Adipose tissue (tissue), 3 donors: Measurements from ENCODE around the gene CLCNKA. TPM values are rescaled to one million over a fixed set of nuclear protein-coding genes. Genes with fewer than 3 reads are reported as not detected.
"Not testable (repeated sequence)": the region's sequence is repeated elsewhere in the genome, so short reads cannot be mapped to it uniquely, and the experiment has no call there.

Experiments
- H3K27ac ChIP-seq: one replicate; pipeline ENCODE4 v1.5.1; 2013; ENCODE audit warnings: low read depth, low read length
- WGBS, 3 donors: extraction: QIAGEN DNeasy Blood & Tissue Kit; methylation state at CpG; one replicate each; pipeline ENCODE4 v1.1.7; 2013; 5-methylcytosine and 5-hydroxymethylcytosine counted together
- polyA plus RNA-seq, 3 donors: library from polyadenylated mRNA; stranded (reverse); fragments of 200-250 nt; gene quantifications; one replicate each; pipeline ENCODE4 v1.2.3, GENCODE V29; 2013
- donor health status: healthy with polysubstance abuse.
- donor health status: Bipolar disorder and iron deficiency.
- donor health status: healthy.

Gene CLCNKA
- polyA plus RNA-seq, 3 donors = 0.22 to 2.4 (median 0.79) TPM

GRCh38 chr1:16053781-16054502 is 32.1 kb downstream of the CLCNKA start:
- 65 to 77% (median 77%) methylated on average over 7 to 8 of the region's 8 CpGs for WGBS, 3 donors
- no peak overlapping the region for H3K27ac ChIP-seq

GRCh38 chr1:16054598-16055540 is 33.0 kb downstream of the CLCNKA start:
- 82 to 87% (median 85%) methylated on average over 7 of the region's 7 CpGs for WGBS, 3 donors
- H3K27ac ChIP-seq = no peak overlapping the region

GRCh38 chr1:16055613-16056520 is 34.0 kb downstream of the CLCNKA start:
- H3K27ac ChIP-seq = no peak overlapping the region
- 32 to 39% (median 37%) methylated on average over 18 of the region's 18 CpGs for WGBS, 3 donors

GRCh38 chr1:16056521-16056912 is 34.7 kb downstream of the CLCNKA start:
- WGBS, 3 donors = 67 to 82% (median 73%) methylated on average over 1 to 3 of the region's 4 CpGs

GRCh38 chr1:16057314-16057915 is 35.6 kb downstream of the CLCNKA start:
- WGBS, 3 donors = 47 to 83% (median 68%) methylated on average over 7 of the region's 7 CpGs
- H3K27ac ChIP-seq = not testable (repeated sequence)

More at GRCh38 chr1:16056521-16056912, 34.7 kb downstream of the CLCNKA start:
- H3K27ac ChIP-seq = not testable (repeated sequence)

- 62 to 72% (median 71%) methylated on average over 7 to 17 of the region's 20 CpGs for WGBS, 3 donors
- not testable (repeated sequence) for H3K27ac ChIP-seq
These were observed 36.7 kb downstream of the CLCNKA start for GRCh38 chr1:16058394-16059120.

- WGBS, 3 donors = 74 to 97% (median 84%) methylated on average over 3 of the region's 3 CpGs
- H3K27ac ChIP-seq = no peak overlapping the region
These were observed 39.4 kb downstream of the CLCNKA start for GRCh38 chr1:16061266-16061665.

- WGBS, 3 donors = 76 to 86% (median 80%) methylated on average over 16 to 18 of the region's 18 CpGs
- not testable (repeated sequence) for H3K27ac ChIP-seq
These were observed 40.3 kb downstream of the CLCNKA start for GRCh38 chr1:16061989-16062686.

GRCh38 chr1:16062687-16063075 is 40.8 kb downstream of the CLCNKA start:
- H3K27ac ChIP-seq = not testable (repeated sequence)
- 90 to 93% (median 90%) methylated on average over 9 of the region's 9 CpGs for WGBS, 3 donors

- H3K27ac ChIP-seq = no peak overlapping the region
- WGBS, 3 donors = 90 to 95% (median 92%) methylated on average over 15 of the region's 15 CpGs
These were observed 41.5 kb downstream of the CLCNKA start for GRCh38 chr1:16063226-16063829.

- WGBS, 3 donors = 42 to 60% (median 51%) methylated on average over 9 of the region's 9 CpGs
- no peak overlapping the region for H3K27ac ChIP-seq
These were observed 42.1 kb downstream of the CLCNKA start for GRCh38 chr1:16063921-16064320.

GRCh38 chr1:16064536-16065268 is 42.9 kb downstream of the CLCNKA start:
- WGBS, 3 donors = 34 to 59% (median 34%) methylated on average over 13 of the region's 13 CpGs
- no peak overlapping the region for H3K27ac ChIP-seq

GRCh38 chr1:16065269-16065576 is 43.4 kb downstream of the CLCNKA start:
- H3K27ac ChIP-seq = no peak overlapping the region
- 70 to 87% (median 82%) methylated on average over 8 of the region's 8 CpGs for WGBS, 3 donors

GRCh38 chr1:16066245-16066644 is 44.4 kb downstream of the CLCNKA start:
- H3K27ac ChIP-seq = no peak overlapping the region
- WGBS, 3 donors = 82 to 91% (median 89%) methylated on average over 4 of the region's 4 CpGs

- 14 to 77% (median 67%) methylated on average over 6 of the region's 6 CpGs for WGBS, 3 donors
- H3K27ac ChIP-seq = no peak overlapping the region
These were observed 45.4 kb downstream of the CLCNKA start for GRCh38 chr1:16067127-16067768.

GRCh38 chr1:16067933-16068332 is 46.1 kb downstream of the CLCNKA start:
- 55 to 82% (median 69%) methylated on average over 13 of the region's 13 CpGs for WGBS, 3 donors
- H3K27ac ChIP-seq = no peak overlapping the region
